Stimulated activated CD8-positive, alpha-beta memory T cell treated with anti-CD3 and anti-CD28 coated beads, Interleukin-2, amount 100 ng/mL, for 1 hour (primary cell): ENCODE data around the gene NF1.
"Not testable (repeated sequence)": the region's sequence is repeated elsewhere in the genome, so short reads cannot be mapped to it uniquely, and the experiment has no call there.

Experiments
- DNase-seq, 2 donors: peaks; one replicate each; pipeline ENCODE4 v3.0.0-alpha.2; 2020; ENCODE audit warnings: low read depth in 2 of 2

NF1 gene

GRCh38 chr17:31131299-31131698 lies 36.5 kb downstream of the NF1 start:
- no peak for DNase-seq

- DNase-seq: no peak
These were observed 38.2 kb downstream of the NF1 start for GRCh38 chr17:31132977-31133376.

- no peak for DNase-seq
These were observed 39.8 kb downstream of the NF1 start for GRCh38 chr17:31134576-31134975.

GRCh38 chr17:31136319-31136718 lies 41.5 kb downstream of the NF1 start:
- DNase-seq: no peak

- no peak for DNase-seq
These were observed 45.3 kb downstream of the NF1 start for GRCh38 chr17:31140111-31140510.

- no peak for DNase-seq
These were observed 49.7 kb downstream of the NF1 start for GRCh38 chr17:31144428-31144827.

GRCh38 chr17:31144836-31145235 lies 50.1 kb downstream of the NF1 start:
- DNase-seq: no peak

- no peak for DNase-seq
These were observed 52.9 kb downstream of the NF1 start for GRCh38 chr17:31147507-31148202.

- DNase-seq: no peak
These were observed 53.4 kb downstream of the NF1 start for GRCh38 chr17:31148205-31148604.

GRCh38 chr17:31152271-31152670 lies 57.5 kb downstream of the NF1 start:
- DNase-seq: no peak

- no peak for DNase-seq
These were observed 60.5 kb downstream of the NF1 start for GRCh38 chr17:31155208-31155810.

GRCh38 chr17:31156326-31156725 lies 61.5 kb downstream of the NF1 start:
- DNase-seq: no peak

GRCh38 chr17:31156864-31157263 lies 62.1 kb downstream of the NF1 start:
- DNase-seq: not testable (repeated sequence)

- no peak for DNase-seq
These were observed 64.1 kb downstream of the NF1 start for GRCh38 chr17:31158746-31159377.

GRCh38 chr17:31163091-31163781 lies 68.5 kb downstream of the NF1 start:
- DNase-seq: no peak

GRCh38 chr17:31167111-31167510 lies 72.3 kb downstream of the NF1 start:
- DNase-seq: no peak

- no peak for DNase-seq
These were observed 76.9 kb downstream of the NF1 start for GRCh38 chr17:31171701-31172100.

GRCh38 chr17:31172388-31172787 lies 77.6 kb downstream of the NF1 start:
- no peak for DNase-seq

GRCh38 chr17:31174215-31174614 lies 79.4 kb downstream of the NF1 start:
- no peak for DNase-seq

GRCh38 chr17:31175237-31175636 lies 80.5 kb downstream of the NF1 start:
- DNase-seq: no peak

- DNase-seq: not testable (repeated sequence)
These were observed 81.4 kb downstream of the NF1 start for GRCh38 chr17:31176143-31176542.

- not testable (repeated sequence) for DNase-seq
These were observed 84.2 kb downstream of the NF1 start for GRCh38 chr17:31178951-31179350.

- no peak for DNase-seq
These were observed 100.5 kb downstream of the NF1 start for GRCh38 chr17:31195305-31195704.
